HK-2 (cell line): ENCODE measurements around the gene SIGMAR1.

Experiments
- DNase-seq: peaks from one replicate; pipeline ENCODE4 v3.0.0-alpha.2; 2018; ENCODE audit not compliant: unreplicated experiment

The SIGMAR1 gene

DNA sequence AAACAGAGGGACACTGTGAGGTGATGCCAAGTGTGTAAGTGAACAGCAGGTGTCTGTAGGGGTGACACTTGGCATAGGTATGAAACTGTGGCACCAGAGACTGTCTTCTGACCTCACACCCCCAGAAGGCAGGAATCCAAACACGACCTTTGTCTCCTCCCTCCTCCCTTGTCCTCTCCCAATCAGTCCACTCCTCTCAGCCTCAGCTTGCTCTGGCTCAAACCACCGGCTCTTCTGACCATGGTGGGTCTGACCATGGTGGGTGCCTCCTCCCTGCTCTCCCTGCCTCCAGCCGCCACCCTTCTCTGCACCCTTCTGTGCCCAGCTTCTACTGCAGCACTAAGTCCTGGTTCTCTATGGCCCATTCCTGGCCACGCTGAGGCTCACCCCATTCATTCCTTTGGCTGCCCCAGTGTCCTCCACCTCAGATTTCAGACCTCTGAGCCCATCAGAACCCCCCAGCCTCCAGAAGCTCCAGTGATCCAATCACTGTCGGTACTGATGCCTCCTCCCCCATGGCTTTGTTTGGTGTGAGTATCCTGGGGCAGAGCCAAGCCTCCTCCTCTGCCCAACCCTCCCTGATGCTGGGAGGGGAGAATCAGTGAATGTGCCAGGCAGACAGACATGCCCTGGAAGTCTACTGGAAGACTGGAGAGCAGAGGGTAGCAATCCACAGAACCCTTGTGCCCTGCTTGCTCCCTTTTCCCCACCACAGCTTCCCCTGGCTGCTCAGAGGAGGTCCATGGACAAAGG is 7.0 kb downstream of the SIGMAR1 start:
- DNase-seq, result no peak

GRCh38 chr9:34629491-34629808 is 8.1 kb downstream of the SIGMAR1 start:
- DNase-seq, result no peak

GRCh38 chr9:34628656-34629490 is 8.7 kb downstream of the SIGMAR1 start, which contains the start of gene ARID3C:
Gene ARID3C, minus strand, starts transcription at chr9:34629066. Its CDS starts 1,052 bp downstream, at chr9:34628014.
- no peak for DNase-seq

GRCh38 chr9:34627716-34628655 is 9.6 kb downstream of the SIGMAR1 start:
- no peak for DNase-seq

GRCh38 chr9:34625186-34625486 is 12.5 kb downstream of the SIGMAR1 start:
- no peak for DNase-seq

GRCh38 chr9:34624475-34625185 is 13.0 kb downstream of the SIGMAR1 start:
- no peak for DNase-seq

DNA sequence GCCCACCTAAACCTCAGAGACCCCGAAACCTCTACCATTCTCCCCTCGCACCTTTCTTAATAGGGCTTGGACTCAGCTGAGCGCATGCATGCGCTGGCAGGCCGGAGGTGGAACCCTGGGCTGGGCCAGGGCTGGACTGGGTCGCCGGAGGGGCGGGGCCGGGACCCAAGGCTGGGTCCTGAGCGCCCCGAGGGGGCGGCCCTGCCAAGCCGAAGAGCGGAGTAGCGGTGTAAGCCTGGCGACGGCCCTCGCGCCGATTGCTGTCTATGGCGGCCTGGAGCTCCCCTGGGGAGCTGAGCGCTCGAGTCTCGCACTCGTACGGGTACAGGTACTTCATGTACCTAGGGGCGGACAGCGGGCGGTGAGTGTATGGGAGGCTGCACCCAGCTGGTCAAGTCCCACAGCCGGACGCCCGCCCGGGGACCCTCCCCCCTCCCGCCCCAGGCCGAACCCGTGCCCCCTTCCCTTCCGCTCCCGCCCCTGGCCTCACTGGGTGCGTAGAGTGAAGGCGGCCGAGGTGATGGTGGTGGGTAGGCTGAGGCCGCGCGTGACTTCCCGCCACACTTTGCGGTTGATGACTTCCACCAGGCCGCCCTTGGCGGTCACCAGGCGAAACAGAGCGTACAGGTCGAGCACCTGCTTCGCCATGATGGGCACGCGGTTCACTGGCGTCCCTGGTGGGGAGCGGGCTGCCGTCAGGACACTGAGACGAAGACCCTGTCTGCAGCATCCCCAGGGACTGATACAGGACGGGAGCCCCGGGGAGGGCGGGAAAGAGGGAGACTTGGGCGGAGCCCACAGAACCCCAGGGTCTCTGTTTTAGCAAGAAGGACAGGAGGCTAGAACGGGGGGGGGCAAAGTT is 14.0 kb downstream of the SIGMAR1 start:
- DNase-seq, result no peak

GRCh38 chr9:34620061-34620994 is 17.3 kb downstream of the SIGMAR1 start, which contains the start of gene DCTN3:
Gene DCTN3, minus strand, starts transcription at chr9:34620495. Its CDS starts 31 bp downstream, at chr9:34620464.
- peak; percentile 76 for DNase-seq

GRCh38 chr9:34615132-34615531 is 22.5 kb downstream of the SIGMAR1 start:
- DNase-seq, result no peak

DNA sequence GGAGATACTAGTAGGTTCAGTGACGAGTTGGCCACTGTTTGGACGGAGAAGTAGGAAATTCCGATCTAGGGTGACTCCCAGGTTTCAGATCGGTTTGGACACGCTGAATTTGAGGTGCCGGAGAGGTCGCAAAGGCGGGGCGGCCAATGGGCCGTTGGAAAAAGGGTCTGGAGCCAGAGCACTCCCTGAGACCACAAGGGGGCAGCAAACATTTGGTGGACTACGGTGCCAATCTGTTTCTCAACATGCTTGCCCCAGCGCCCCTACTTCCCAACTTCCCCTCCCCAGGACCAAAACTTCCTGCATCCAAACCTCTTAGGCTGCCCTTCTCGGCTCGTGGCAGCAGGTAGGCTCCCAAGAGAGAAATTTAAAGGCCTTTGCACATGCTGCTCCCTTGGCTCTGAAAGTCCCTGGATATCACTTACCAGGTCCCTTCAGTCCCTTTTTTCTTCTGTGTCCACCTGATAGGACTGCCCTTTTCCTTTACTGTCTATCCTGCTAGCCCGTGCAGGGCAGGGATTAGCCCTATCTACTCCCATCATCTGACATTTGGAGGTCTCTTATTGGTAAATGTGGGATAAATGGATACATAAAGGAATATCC is 24.7 kb downstream of the SIGMAR1 start:
- DNase-seq, result peak; percentile 64

DNA sequence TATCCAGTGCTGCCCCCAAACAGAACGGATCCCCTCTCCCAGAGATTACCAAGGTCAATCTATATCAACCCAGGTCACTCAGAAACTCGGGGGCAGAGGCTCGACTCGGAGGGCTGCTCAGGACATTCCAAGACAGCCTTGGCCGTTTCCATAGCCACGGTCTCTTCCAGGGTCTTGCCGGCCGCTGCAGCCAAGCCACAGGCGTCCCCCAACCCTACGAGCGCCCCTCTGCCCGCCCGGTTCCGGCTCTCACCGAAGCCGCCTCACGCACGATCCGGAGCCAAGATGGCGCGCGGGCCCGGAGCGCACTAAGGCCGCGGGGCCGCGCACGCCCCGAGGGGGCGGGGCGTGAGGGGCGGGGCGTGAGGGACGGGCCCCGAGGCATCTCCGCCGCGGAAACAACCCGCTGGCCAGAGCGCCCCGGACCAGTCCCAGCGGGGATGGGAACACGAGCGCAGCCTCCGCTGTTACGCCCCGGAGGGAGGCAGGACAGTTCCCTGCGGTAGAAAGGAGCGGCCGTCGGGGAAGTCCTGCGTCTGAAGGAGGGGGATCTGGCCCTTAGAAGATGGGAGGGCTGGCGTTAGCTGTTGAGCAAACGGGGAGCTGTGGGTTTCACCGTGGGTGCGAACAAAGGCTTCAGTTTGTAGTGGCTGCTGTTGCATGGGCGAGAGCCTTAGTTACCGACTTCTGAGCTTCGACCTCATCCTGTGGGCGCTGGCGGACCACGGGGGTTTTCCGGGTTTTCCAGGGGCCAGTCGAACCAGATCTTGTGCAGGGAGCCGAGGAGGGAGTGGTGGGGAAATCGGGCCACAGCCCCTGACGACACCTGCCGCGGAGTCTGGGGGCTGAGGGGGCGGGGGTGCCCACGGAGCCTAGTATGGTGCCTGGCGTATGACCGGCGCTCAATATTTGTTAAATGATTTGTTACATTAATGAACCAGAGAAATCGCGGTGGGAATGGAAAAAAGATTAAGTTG is 25.5 kb downstream of the SIGMAR1 start, which contains the start of gene RPP25L:
RPP25L (minus strand) TSS at position 287 of the 977 bp plus-strand sequence. CDS start 801 bp downstream, outside the sequence.
- peak; percentile 78 for DNase-seq

GRCh38 chr9:34611251-34611810 is 26.3 kb downstream of the SIGMAR1 start:
- no peak for DNase-seq

GRCh38 chr9:34610434-34611206 is 27.0 kb downstream of the SIGMAR1 start:
- DNase-seq, result no peak

DNA sequence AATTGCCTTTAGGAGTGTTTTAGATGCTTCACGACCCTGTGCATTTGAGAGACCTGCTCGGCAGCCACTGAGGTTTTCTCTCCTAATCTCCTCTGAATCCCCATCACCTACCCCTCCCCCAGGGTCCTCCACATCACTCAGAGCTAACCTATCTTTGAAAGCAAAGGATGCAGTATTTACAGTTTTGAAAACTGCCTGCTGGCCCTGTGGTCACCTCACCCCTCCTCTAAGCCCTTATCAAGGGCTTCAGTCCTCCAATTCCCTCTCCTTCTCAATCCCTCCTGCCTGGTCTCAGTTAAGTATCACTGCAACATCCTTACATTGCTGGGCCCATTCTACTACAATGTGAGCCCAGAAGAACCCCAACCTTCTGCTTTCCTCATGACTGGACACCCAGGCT is 30.3 kb downstream of the SIGMAR1 start:
- no peak for DNase-seq

DNA sequence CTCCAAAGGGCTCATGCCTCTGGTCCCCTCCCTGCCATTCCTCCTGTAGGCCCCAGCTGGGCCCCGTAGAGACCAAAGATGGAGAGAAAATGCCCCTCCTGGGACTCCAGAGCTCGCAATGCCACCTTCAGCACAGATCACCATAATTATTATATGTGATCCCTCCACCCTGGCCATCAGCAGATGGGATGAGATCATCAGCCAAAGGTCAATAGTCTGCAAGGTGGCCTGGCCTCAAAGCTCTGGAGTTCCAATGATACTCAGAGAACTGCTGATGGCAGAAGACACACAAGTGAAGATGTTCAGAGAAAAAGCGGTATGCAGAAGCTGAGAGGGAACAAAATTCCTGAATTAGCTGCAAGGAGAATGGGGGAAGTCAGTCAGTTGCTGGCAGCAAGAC is 30.7 kb downstream of the SIGMAR1 start:
- no peak for DNase-seq

DNA sequence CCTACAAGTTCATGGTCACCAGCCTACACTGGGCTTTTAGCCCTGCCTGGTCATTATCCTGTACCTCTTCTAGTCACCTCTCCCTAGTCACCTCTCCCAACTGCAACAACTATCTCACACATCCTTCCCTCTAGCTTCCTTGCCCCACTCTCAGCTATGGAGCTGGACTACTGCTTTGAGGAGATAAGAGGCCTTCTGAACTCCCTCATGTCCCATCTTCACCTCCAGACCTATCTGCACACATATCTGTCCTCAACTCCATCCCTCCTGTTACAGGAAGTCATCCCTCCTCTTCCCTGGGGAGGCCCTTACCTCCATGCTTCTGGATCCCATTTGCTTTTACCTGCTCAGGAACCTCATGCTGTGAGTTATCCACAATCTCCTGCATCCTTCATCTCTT is 31.4 kb downstream of the SIGMAR1 start:
- no peak for DNase-seq
